ENCODE results near the gene PRPF4. TPM values are rescaled to one million over a fixed set of nuclear protein-coding genes. Genes with fewer than 3 reads are reported as not detected.

The PRPF4 gene
- total and polyA plus RNA-seq, 9 of the 15 experiments (the other 6 are each of a cell fraction or from before 2014, with no cell fraction given) = 25.8 to 66.0 (median 39.8) TPM

DNA sequence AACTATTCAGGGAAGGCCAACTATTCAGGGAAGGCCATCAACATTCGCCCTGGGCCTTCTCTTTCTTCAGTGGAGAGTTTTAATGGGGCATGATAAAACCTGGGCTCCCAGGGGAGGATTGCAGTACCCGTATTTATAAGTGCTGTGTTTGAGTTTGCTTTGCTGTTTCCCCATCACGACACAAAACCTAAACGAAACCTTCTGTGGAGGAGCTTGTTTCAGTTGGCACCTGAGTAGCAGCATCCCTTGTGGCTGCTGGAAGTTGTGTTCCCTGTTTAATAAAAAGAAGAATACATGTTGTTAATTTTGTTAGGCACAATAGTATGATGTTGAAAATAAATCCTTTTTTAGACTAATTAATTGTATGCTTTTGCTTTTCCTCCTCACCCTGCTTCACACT lies 56.3 kb downstream of the PRPF4 start:
- H3K27ac ChIP-seq (ENCODE audit: extremely low read depth, low read depth, low read length) = no peak overlapping the region
- no peaks in the 10 kb centered on the region for H3K36me3 ChIP-seq (ENCODE audit: control insufficient read depth, insufficient read depth, low read length)
- POLR2A ChIA-PET = interaction anchor here (0.6 to 1.5 kb wide), 2 partner anchors 8 to 78 kb away, joined by 3 to 7 read pairs; partner anchors contain the start of genes POLE3 and WDR31
- no peaks in the 10 kb centered on the region for H3K79me2 ChIP-seq (ENCODE audit: control insufficient read depth, insufficient read depth, low read length)
- ATAC-seq (no peak), DNase-seq (ENCODE audit: extremely low read depth in 1 of 4, low spot score in 3 of 4) (no peak), FAIRE-seq (no peak)
- in situ Hi-C loops (cut with MboI) = no loop called here
- intact Hi-C loops (cut with micrococcal nuclease) = no loop called here
- no peaks in the 10 kb centered on the region for H3K9me1 ChIP-seq (ENCODE audit: control insufficient read depth, insufficient read depth, low read length)
- H3K4me3 ChIP-seq = no peak overlapping the region
- H3K9me3 ChIP-seq (replicated peaks; ENCODE audit: control insufficient read depth, insufficient read depth, low read depth, low read length) = no peaks in the 10 kb centered on the region
- WGBS (ENCODE audit: insufficient coverage, low coverage, missing lambda C conversion rate) = 28% methylated on average over 4 of the region's 4 CpGs
- H3K4me1 ChIP-seq (replicated peaks in 1 of 2; ENCODE audit: control insufficient read depth in 2 of 2, insufficient read depth in 2 of 2, low read length in 2 of 2) = peaks cover 0 to 6% of the 10 kb centered on the region in 2 experiments; a peak in 1 of 5 replicates
- CTCF ChIA-PET (ENCODE audit: low intra/inter-chr PET ratio) = no interaction called here
- H3K9ac ChIP-seq (ENCODE audit: insufficient read depth in 1 of 2, low read depth in 2 of 2, low read length in 2 of 2) = no peak overlapping the region
- H3K4me2 ChIP-seq (ENCODE audit: insufficient read depth, low read length) = no peak overlapping the region
- BruUV-seq (replicated peaks) = no TSS peak
- 0 out of 2 replicates have a peak overlapping the region, but pooled peaks have one; percentile 2 for H2AFZ ChIP-seq (ENCODE audit: low read depth, low read length)
- H3K27me3 ChIP-seq (ENCODE audit: control insufficient read depth in 2 of 2, insufficient read depth in 2 of 2, low read length in 2 of 2) = no peaks in the 10 kb centered on the region
- H4K20me1 ChIP-seq (replicated peaks; ENCODE audit: control insufficient read depth, insufficient read depth, low read length) = no peaks in the 10 kb centered on the region
- TF ChIP-seq ZNF668 (CRISPR knock-in tag; IDR thresholded peaks at IDR 0.05) (no peak), EZH2 (IDR thresholded peaks at IDR 0.05; ENCODE audit: borderline replicate concordance, low read depth, low read length) (no peak), KLF13 (tag; IDR thresholded peaks at IDR 0.05; ENCODE audit: borderline replicate concordance, low read depth) (no peak), ZNF717 (CRISPR knock-in tag; IDR thresholded peaks at IDR 0.05) (no peak), CHD2 (IDR thresholded peaks at IDR 0.05; ENCODE audit: low read depth, low read length) (no peak), STAT5B (CRISPR knock-in tag; IDR thresholded peaks at IDR 0.05) (no peak), SREBF1 (IDR thresholded peaks at IDR 0.05; ENCODE audit: borderline replicate concordance, low read depth, low read length) (no peak), ZHX1 (conservative IDR thresholded peaks at IDR 0.05; ENCODE audit: low read length) (no peak), ZNF274 (IDR thresholded peaks at IDR 0.05; ENCODE audit: borderline replicate concordance, low read depth, low read length) (no peak), ZNF197 (CRISPR knock-in tag; IDR thresholded peaks at IDR 0.05; ENCODE audit: low read depth) (no peak), NFE2 (IDR thresholded peaks at IDR 0.05; ENCODE audit: low read depth) (no peak), ESRRA (IDR thresholded peaks at IDR 0.05; ENCODE audit: borderline replicate concordance, low read depth) (no peak), ARID2 (IDR thresholded peaks at IDR 0.05) (no peak), ZNF75A (CRISPR knock-in tag; IDR thresholded peaks at IDR 0.05) (no peak), ZNF175 (CRISPR knock-in tag; IDR thresholded peaks at IDR 0.05; ENCODE audit: low read depth) (no peak), ZNF766 (CRISPR knock-in tag; conservative IDR thresholded peaks at IDR 0.05) (no peak), ZNF609 (CRISPR knock-in tag; IDR thresholded peaks at IDR 0.05; ENCODE audit: borderline replicate concordance) (no peak)

Data from K562 (cell line).